ENCODE results near the gene FBLIM1.

Gene FBLIM1

GRCh38 chr1:15835205-15835740, 76.7 kb downstream of the FBLIM1 start:
- under 1% methylated on average over 31 of the region's 37 CpGs for WGBS
- H2BK15ac ChIP-seq (ENCODE audit: low read depth, poor library complexity, severe bottlenecking) = peak overlapping the region; percentile 99

GRCh38 chr1:15835741-15836510, 77.3 kb downstream of the FBLIM1 start:
- Histone ChIP-seq H3K9me3 (ENCODE audit: control insufficient read depth, low read length) (no peaks in the 10 kb centered on the region), H3K79me1 (replicated peaks; ENCODE audit: low read length, poor library complexity, severe bottlenecking) (peaks cover 11% of the 10 kb centered on the region), H2BK120ac (ENCODE audit: low read depth, low read length) (peak overlapping the region; percentile 97), H2BK5ac (ENCODE audit: low read depth, low read length, poor library complexity, severe bottlenecking) (peak overlapping the region; percentile 99), H3K9ac (ENCODE audit: low read length) (peak overlapping the region; percentile 97), H3K23ac (ENCODE audit: low read length in 2 of 2) (no peak overlapping the region), H2AK5ac (ENCODE audit: low read length, severe bottlenecking) (peak overlapping the region; percentile 99), H3K14ac (ENCODE audit: low read length in 2 of 2) (peak overlapping the region in 1 of 2 experiments; percentile 98), H3K36me3 (ENCODE audit: control insufficient read depth in 1 of 2, insufficient read depth in 2 of 2, low read depth in 1 of 2, low read length in 2 of 2) (no peaks in the 10 kb centered on the region), H3K27me3 (ENCODE audit: control insufficient read depth in 1 of 2, insufficient read depth in 1 of 2, low read length in 2 of 2) (no peaks in the 10 kb centered on the region), H4K91ac (ENCODE audit: low read length) (peak overlapping the region; percentile 97), H3K4me2 (ENCODE audit: low read length, poor library complexity, severe bottlenecking) (peak overlapping the region; percentile 97), H3K18ac (ENCODE audit: low read depth in 1 of 2, low read length in 2 of 2) (peak overlapping the region; percentile 96 to 100), H3K4ac (ENCODE audit: low read depth in 1 of 2, low read length in 2 of 2) (peak overlapping the region; percentile 99 to 100), H2BK12ac (ENCODE audit: low read length in 2 of 2) (peak overlapping the region in 1 of 2 experiments; percentile 84), H2AFZ (ENCODE audit: low read depth, low read length) (peak overlapping the region; percentile 90), H2BK15ac (ENCODE audit: low read depth, poor library complexity, severe bottlenecking) (peak overlapping the region; percentile 99), H3K4me3 (ENCODE audit: insufficient read depth in 1 of 2, low read depth in 1 of 2, low read length in 2 of 2) (peak overlapping the region; percentile 71 to 97), H3K4me1 (ENCODE audit: control insufficient read depth, insufficient read depth, low read depth, low read length) (peaks cover 11% of the 10 kb centered on the region), H4K8ac (ENCODE audit: low read length) (peak overlapping the region; percentile 97), H3K27ac (ENCODE audit: low read length, poor library complexity, severe bottlenecking) (peak overlapping the region; percentile 100)
- DNase-seq = peak; percentile 99
- WGBS = 8% methylated on average over 65 of the region's 66 CpGs

More at GRCh38 chr1:15835205-15835740, 76.7 kb downstream of the FBLIM1 start:
- H2AK5ac ChIP-seq (ENCODE audit: low read length, severe bottlenecking) = peak overlapping the region; percentile 99
- peak overlapping the region; percentile 99 for H2BK5ac ChIP-seq (ENCODE audit: low read depth, low read length, poor library complexity, severe bottlenecking)
- peak overlapping the region in 1 of 2 experiments; percentile 93 for H3K23ac ChIP-seq (ENCODE audit: low read length in 2 of 2)
- peak overlapping the region; percentile 97 for H3K4me2 ChIP-seq (ENCODE audit: low read length, poor library complexity, severe bottlenecking)
- H4K91ac ChIP-seq (ENCODE audit: low read length) = peak overlapping the region; percentile 97
- H2AFZ ChIP-seq (ENCODE audit: low read depth, low read length) = peak overlapping the region; percentile 18
- H2BK12ac ChIP-seq (ENCODE audit: low read length in 2 of 2) = peak overlapping the region; percentile 84 to 96
- peak overlapping the region; percentile 99 to 100 for H3K4ac ChIP-seq (ENCODE audit: low read depth in 1 of 2, low read length in 2 of 2)
- H4K8ac ChIP-seq (ENCODE audit: low read length) = peak overlapping the region; percentile 79
- DNase-seq = no peak
- peak overlapping the region; percentile 96 to 100 for H3K18ac ChIP-seq (ENCODE audit: low read depth in 1 of 2, low read length in 2 of 2)
- peak overlapping the region; percentile 100 for H3K27ac ChIP-seq (ENCODE audit: low read length, poor library complexity, severe bottlenecking)
- peaks cover 11% of the 10 kb centered on the region for H3K79me1 ChIP-seq (replicated peaks; ENCODE audit: low read length, poor library complexity, severe bottlenecking)
- H3K4me1 ChIP-seq (ENCODE audit: control insufficient read depth, insufficient read depth, low read depth, low read length) = peaks cover 11% of the 10 kb centered on the region
- H3K36me3 ChIP-seq (ENCODE audit: control insufficient read depth in 1 of 2, insufficient read depth in 2 of 2, low read depth in 1 of 2, low read length in 2 of 2) = no peaks in the 10 kb centered on the region
- peak overlapping the region; percentile 71 to 97 for H3K4me3 ChIP-seq (ENCODE audit: insufficient read depth in 1 of 2, low read depth in 1 of 2, low read length in 2 of 2)
- no peaks in the 10 kb centered on the region for H3K27me3 ChIP-seq (ENCODE audit: control insufficient read depth in 1 of 2, insufficient read depth in 1 of 2, low read length in 2 of 2)
- H3K14ac ChIP-seq (ENCODE audit: low read length in 2 of 2) = peak overlapping the region; percentile 74 to 91
- H3K9me3 ChIP-seq (ENCODE audit: control insufficient read depth, low read length) = no peaks in the 10 kb centered on the region
- peak overlapping the region; percentile 97 for H2BK120ac ChIP-seq (ENCODE audit: low read depth, low read length)
- H3K9ac ChIP-seq (ENCODE audit: low read length) = peak overlapping the region; percentile 97
